Trophoblast cell (in vitro differentiated cells and primary cell): ENCODE measurements around the gene NCK2.

Experiments
- DNase-seq, 2 donors: peaks; one replicate each; pipeline ENCODE4 v3.0.0-alpha.2; 2016
- H2AFZ ChIP-seq: 2 replicates; pipeline ENCODE4 v1.6.1; 2013; ENCODE audit warnings: low read length, moderate library complexity, mild to moderate bottlenecking; ENCODE audit not compliant: insufficient read depth, poor library complexity
- H2AK5ac ChIP-seq: 2 replicates; pipeline ENCODE4 v1.6.1; 2013; ENCODE audit warnings: mild to moderate bottlenecking, low read length
- H2BK120ac ChIP-seq: 2 replicates; pipeline ENCODE4 v1.6.1; 2013; ENCODE audit warnings: low read length, mild to moderate bottlenecking, moderate library complexity; ENCODE audit not compliant: insufficient read depth, poor library complexity
- H2BK12ac ChIP-seq: 2 replicates; pipeline ENCODE4 v1.6.1; 2013; ENCODE audit warnings: mild to moderate bottlenecking, low read length, moderate library complexity
- H2BK5ac ChIP-seq: 2 replicates; pipeline ENCODE4 v1.6.1; 2013; ENCODE audit warnings: low read length, low read depth, moderate library complexity, mild to moderate bottlenecking; ENCODE audit not compliant: poor library complexity
- H3K14ac ChIP-seq: 2 replicates; pipeline ENCODE4 v1.6.1; 2013; ENCODE audit warnings: mild to moderate bottlenecking, low read length
- H3K18ac ChIP-seq: 2 replicates; pipeline ENCODE4 v1.6.1; 2013; ENCODE audit warnings: mild to moderate bottlenecking, low read length
- H3K23ac ChIP-seq: 2 replicates; pipeline ENCODE4 v1.6.1; 2013; ENCODE audit warnings: low read length
- H3K27ac ChIP-seq: 2 replicates; pipeline ENCODE4 v1.5.1; 2013; ENCODE audit warnings: low read depth, mild to moderate bottlenecking, inconsistent platforms, low read length, moderate library complexity
- H3K27me3 ChIP-seq: 2 replicates; pipeline ENCODE4 v1.6.1; 2013; ENCODE audit warnings: inconsistent platforms, mild to moderate bottlenecking, low read length, moderate library complexity; ENCODE audit not compliant: insufficient read depth
- H3K36me3 ChIP-seq, 2 experiments: 1 replicate in 1 of 2; 2 replicates in 1 of 2; pipeline ENCODE4 v1.6.1; 2013; ENCODE audit warnings: low read length in 2 of 2, mild to moderate bottlenecking in 2 of 2, moderate library complexity in 1 of 2; ENCODE audit not compliant: insufficient read depth in 2 of 2, control insufficient read depth in 1 of 2
- H3K4ac ChIP-seq: 2 replicates; pipeline ENCODE4 v1.6.1; 2013; ENCODE audit warnings: low read depth, mild to moderate bottlenecking, low read length, moderate library complexity
- H3K4me1 ChIP-seq, 2 experiments: 1 replicate in 1 of 2; 2 replicates in 1 of 2; pipeline ENCODE4 v1.6.1; 2013; ENCODE audit warnings: low read length in 2 of 2, mild to moderate bottlenecking in 2 of 2, moderate library complexity in 1 of 2; ENCODE audit not compliant: insufficient read depth in 2 of 2, control insufficient read depth in 1 of 2
- H3K4me2 ChIP-seq: 2 replicates; pipeline ENCODE4 v1.6.1; 2013; ENCODE audit warnings: inconsistent platforms, mild to moderate bottlenecking, low read length, moderate library complexity
- H3K4me3 ChIP-seq: 2 replicates; pipeline ENCODE4 v1.5.1; 2013; ENCODE audit warnings: mild to moderate bottlenecking, low read depth, low read length, inconsistent platforms
- H3K79me1 ChIP-seq: one replicate; pipeline ENCODE4 v1.6.1; 2013; ENCODE audit warnings: low read length
- H3K79me2 ChIP-seq: 2 replicates; pipeline ENCODE4 v1.6.1; 2013; ENCODE audit warnings: low read length, mild to moderate bottlenecking; ENCODE audit not compliant: control insufficient read depth, insufficient read depth, poor library complexity
- H3K9ac ChIP-seq: 2 replicates; pipeline ENCODE4 v1.6.1; 2013; ENCODE audit warnings: mild to moderate bottlenecking, low read length
- H3K9me3 ChIP-seq: 2 replicates; pipeline ENCODE4 v1.6.1; 2013; ENCODE audit warnings: low read depth, mild to moderate bottlenecking, control low read depth, inconsistent platforms, low read length; ENCODE audit not compliant: insufficient read depth
- H4K12ac ChIP-seq: 2 replicates; pipeline ENCODE4 v1.6.1; 2013; ENCODE audit warnings: low read depth, mild to moderate bottlenecking, low read length, moderate library complexity
- H4K8ac ChIP-seq: 2 replicates; pipeline ENCODE4 v1.6.1; 2013; ENCODE audit warnings: low read depth, mild to moderate bottlenecking, low read length, moderate library complexity
- H4K91ac ChIP-seq: one replicate; pipeline ENCODE4 v1.6.1; 2013; ENCODE audit warnings: low read depth, mild to moderate bottlenecking, low read length, moderate library complexity
- WGBS: extraction: QIAGEN DNeasy Blood & Tissue Kit; methylation state at CpG from one replicate; pipeline ENCODE4 v1.1.7; 2013; ENCODE audit warnings: missing lambda C conversion rate; ENCODE audit not compliant: insufficient read length, insufficient coverage; ENCODE audit errors: extremely low coverage; 5-methylcytosine and 5-hydroxymethylcytosine counted together

NCK2 gene

GRCh38 chr2:105714141-105714540 is 30.6 kb upstream of the NCK2 start:
- H2AK5ac ChIP-seq, result no peak overlapping the region
- no peaks in the 10 kb centered on the region for H3K79me2 ChIP-seq
- H3K36me3 ChIP-seq, result no peaks in the 10 kb centered on the region
- H3K18ac ChIP-seq, result no peak overlapping the region
- H2BK5ac ChIP-seq, result no peak overlapping the region
- no peak overlapping the region for H3K14ac ChIP-seq
- H3K9ac ChIP-seq, result no peak overlapping the region
- no peaks in the 10 kb centered on the region for H3K79me1 ChIP-seq
- no peak for DNase-seq
- no peak overlapping the region for H2AFZ ChIP-seq
- H3K4ac ChIP-seq, result no peak overlapping the region
- no CpG with 5 or more reads among the region's 6 CpGs for WGBS
- H4K12ac ChIP-seq, result no peak overlapping the region
- no peak overlapping the region for H4K8ac ChIP-seq
- H3K9me3 ChIP-seq, result peaks cover 2% of the 10 kb centered on the region
- no peak overlapping the region for H2BK120ac ChIP-seq
- peaks cover 0 to 2% of the 10 kb centered on the region in 2 experiments for H3K4me1 ChIP-seq
- no peak overlapping the region for H3K4me2 ChIP-seq
- no peak overlapping the region for H3K23ac ChIP-seq
- H2BK12ac ChIP-seq, result no peak overlapping the region
- H3K4me3 ChIP-seq, result no peak overlapping the region
- H4K91ac ChIP-seq, result no peak overlapping the region
- H3K27me3 ChIP-seq, result no peaks in the 10 kb centered on the region
- H3K27ac ChIP-seq, result no peak overlapping the region

DNA sequence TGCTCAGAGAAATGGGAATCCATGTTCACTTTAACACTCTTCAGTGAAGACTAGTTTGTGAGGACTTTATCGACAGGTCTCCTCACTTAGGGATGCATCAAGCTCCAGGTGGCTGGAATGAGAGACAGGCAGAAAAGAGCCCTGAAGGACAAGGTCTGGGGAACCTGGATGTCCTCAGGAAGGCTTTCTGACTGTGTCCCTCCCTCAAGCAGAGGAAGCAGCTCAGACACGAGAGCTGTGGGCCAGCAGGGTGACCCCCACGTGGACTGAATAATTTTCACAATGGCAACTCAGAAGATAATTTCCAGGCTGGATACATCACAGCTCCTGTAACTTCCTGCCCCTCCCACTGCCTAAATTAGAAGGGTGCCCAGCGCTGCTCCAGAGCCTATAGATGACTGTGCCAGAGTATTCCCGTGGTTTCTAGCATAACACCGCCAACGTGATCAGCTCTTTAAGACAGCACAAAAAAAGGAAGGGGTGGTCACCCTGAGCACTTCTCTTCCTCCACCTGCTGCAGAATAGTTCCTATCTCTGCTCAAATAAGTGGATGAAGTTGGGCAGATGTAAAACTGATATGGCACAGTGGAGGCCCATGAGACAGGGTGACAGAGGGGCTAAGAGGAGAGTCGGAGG is 25.7 kb upstream of the NCK2 start:
- no peak overlapping the region for H2AK5ac ChIP-seq
- H2AFZ ChIP-seq, result no peak overlapping the region
- H2BK12ac ChIP-seq, result no peak overlapping the region
- H3K14ac ChIP-seq, result no peak overlapping the region
- H4K8ac ChIP-seq, result no peak overlapping the region
- no peak for DNase-seq
- H3K79me1 ChIP-seq, result no peaks in the 10 kb centered on the region
- H3K79me2 ChIP-seq, result no peaks in the 10 kb centered on the region
- H3K36me3 ChIP-seq, result no peaks in the 10 kb centered on the region
- no peak overlapping the region for H2BK120ac ChIP-seq
- WGBS, result no CpG with 5 or more reads among the region's 8 CpGs
- H3K4me2 ChIP-seq, result no peak overlapping the region
- H3K4me3 ChIP-seq, result no peak overlapping the region
- H3K4ac ChIP-seq, result no peak overlapping the region
- H2BK5ac ChIP-seq, result no peak overlapping the region
- H3K18ac ChIP-seq, result no peak overlapping the region
- H3K27ac ChIP-seq, result no peak overlapping the region
- no peak overlapping the region for H4K12ac ChIP-seq
- no peak overlapping the region for H3K9ac ChIP-seq
- H3K23ac ChIP-seq, result no peak overlapping the region
- no peaks in the 10 kb centered on the region for H3K27me3 ChIP-seq
- no peaks in the 10 kb centered on the region for H3K4me1 ChIP-seq
- peaks cover 2% of the 10 kb centered on the region for H3K9me3 ChIP-seq
- H4K91ac ChIP-seq, result no peak overlapping the region

- no peak overlapping the region for H3K27ac ChIP-seq
- no peak overlapping the region for H3K18ac ChIP-seq
- H3K4me2 ChIP-seq, result no peak overlapping the region
- H3K9me3 ChIP-seq, result no peaks in the 10 kb centered on the region
- no peak overlapping the region for H2AFZ ChIP-seq
- H4K91ac ChIP-seq, result no peak overlapping the region
- no peaks in the 10 kb centered on the region for H3K4me1 ChIP-seq
- no peaks in the 10 kb centered on the region for H3K36me3 ChIP-seq
- WGBS, result no CpG with 5 or more reads among the region's 8 CpGs
- H2AK5ac ChIP-seq, result no peak overlapping the region
- H3K4me3 ChIP-seq, result no peak overlapping the region
- no peak overlapping the region for H3K14ac ChIP-seq
- no peaks in the 10 kb centered on the region for H3K79me2 ChIP-seq
- no peak overlapping the region for H4K8ac ChIP-seq
- H3K9ac ChIP-seq, result peak overlapping the region; percentile 45
- no peak overlapping the region for H3K4ac ChIP-seq
- no peak overlapping the region for H4K12ac ChIP-seq
- no peaks in the 10 kb centered on the region for H3K79me1 ChIP-seq
- no peak overlapping the region for H3K23ac ChIP-seq
- no peak overlapping the region for H2BK120ac ChIP-seq
- H3K27me3 ChIP-seq, result no peaks in the 10 kb centered on the region
- no peak for DNase-seq
- no peak overlapping the region for H2BK12ac ChIP-seq
- no peak overlapping the region for H2BK5ac ChIP-seq
Measured at GRCh38 chr2:105721991-105722511, 22.7 kb upstream of the NCK2 start.

GRCh38 chr2:105722726-105723297 is 21.9 kb upstream of the NCK2 start:
- H3K4me3 ChIP-seq, result no peak overlapping the region
- 100% methylated on average over 1 of the region's 11 CpGs for WGBS
- no peak for DNase-seq
- H3K18ac ChIP-seq, result no peak overlapping the region
- H3K79me1 ChIP-seq, result no peaks in the 10 kb centered on the region
- no peaks in the 10 kb centered on the region for H3K79me2 ChIP-seq
- H3K27ac ChIP-seq, result no peak overlapping the region
- no peak overlapping the region for H4K12ac ChIP-seq
- no peak overlapping the region for H2BK5ac ChIP-seq
- H4K91ac ChIP-seq, result no peak overlapping the region
- no peak overlapping the region for H3K9ac ChIP-seq
- no peak overlapping the region for H3K4me2 ChIP-seq
- H2AK5ac ChIP-seq, result no peak overlapping the region
- H4K8ac ChIP-seq, result no peak overlapping the region
- H3K36me3 ChIP-seq, result no peaks in the 10 kb centered on the region
- H3K9me3 ChIP-seq, result peaks cover 3% of the 10 kb centered on the region
- H3K4me1 ChIP-seq, result no peaks in the 10 kb centered on the region
- H3K14ac ChIP-seq, result no peak overlapping the region
- H2BK12ac ChIP-seq, result no peak overlapping the region
- H2BK120ac ChIP-seq, result no peak overlapping the region
- no peaks in the 10 kb centered on the region for H3K27me3 ChIP-seq
- H2AFZ ChIP-seq, result no peak overlapping the region
- no peak overlapping the region for H3K23ac ChIP-seq
- H3K4ac ChIP-seq, result no peak overlapping the region
